Heart right ventricle (tissue), 16 donors: ENCODE results near the gene ERRFI1. TPM values are rescaled to one million over a fixed set of nuclear protein-coding genes. Genes with fewer than 3 reads are reported as not detected.

Experiments
- ATAC-seq, 8 donors: fragments of 200-7000 bp; cut with Tn5 transposase; one replicate each; pipeline ENCODE4 v1.9.1; 2020; ENCODE audit warnings: mild to moderate bottlenecking in 8 of 8, moderate library complexity in 8 of 8, moderate number of reproducible peaks in 1 of 8
- DNase-seq, 2 donors: peaks; one replicate each; pipeline ENCODE4 v3.0.0-alpha.2; 2020
- H3K27ac ChIP-seq, 10 donors: fragments of 200-600 bp; sonication (generic) in 2 of 10; one replicate each; pipeline versions ENCODE4 v1.5.0 to v1.8.0; 2020 to 2022; ENCODE audit warnings: mild to moderate bottlenecking in 3 of 10
- H3K27me3 ChIP-seq, 7 donors: fragments of 200-600 bp; one replicate each; pipeline ENCODE4 v1.8.0; 2021 to 2022; ENCODE audit warnings: mild to moderate bottlenecking in 2 of 7
- H3K36me3 ChIP-seq, 9 donors: fragments of 200-600 bp; sonication (generic) in 1 of 9; one replicate each; pipeline versions ENCODE4 v1.5.0 to v1.8.0; 2020 to 2022; ENCODE audit warnings: mild to moderate bottlenecking in 2 of 9
- H3K4me1 ChIP-seq, 9 donors: fragments of 200-600 bp; sonication (generic) in 1 of 9; one replicate each; pipeline versions ENCODE4 v1.5.0 to v1.8.0; 2020 to 2022; ENCODE audit warnings: mild to moderate bottlenecking in 4 of 9
- H3K4me3 ChIP-seq, 10 donors: fragments of 200-600 bp; sonication (generic) in 2 of 10; one replicate each; pipeline versions ENCODE4 v1.5.0 to v1.8.0; 2020 to 2022; ENCODE audit warnings: mild to moderate bottlenecking in 7 of 10, moderate library complexity in 2 of 10
- H3K9me3 ChIP-seq, 11 donors: fragments of 200-600 bp in 10 of 11; sonication (generic) in 2 of 11; one replicate each; pipeline versions ENCODE4 v1.5.0 to v1.8.0; 2013 to 2022; ENCODE audit warnings: mild to moderate bottlenecking in 2 of 11, control low read depth in 1 of 11, moderate library complexity in 1 of 11
- CTCF ChIP-seq, 9 donors: fragments of 200-600 bp; sonication (generic) in 2 of 9; IDR thresholded peaks; one replicate each; pipeline versions ENCODE4 v1.5.0 to v1.8.0; 2021 to 2022; ENCODE audit warnings: antibody characterized with exemption in 9 of 9, mild to moderate bottlenecking in 5 of 9, moderate library complexity in 1 of 9
- WGBS, 2 donors: extraction: QIAGEN DNeasy Blood & Tissue Kit; methylation state at CpG; one replicate each; pipeline ENCODE4 v1.1.7; 2013; ENCODE audit warnings: inconsistent platforms in 1 of 2; 5-methylcytosine and 5-hydroxymethylcytosine counted together
- intact Hi-C, 10 donors: fragments of 100-400 bp; cut with DNase I; formaldehyde crosslinking; loops; one replicate each; pipeline versions ENCODE4 v1.11.1 to v1.14.2; 2022
- polyA plus RNA-seq, 2 donors: library from polyadenylated mRNA; stranded (reverse); fragments of 200-250 nt; gene quantifications; one replicate each; pipeline ENCODE4 v1.2.3, GENCODE V29; 2013
- total RNA-seq, 10 donors: library from RNA; stranded (reverse); fragmentation: NEBNext Ultra II Directional in 3 of 10; extraction: Animal tissue kit (Norgen Biotek cat#: 25700) in 3 of 10; gene quantifications; one replicate each; pipeline versions ENCODE4 v1.2.1 to v1.2.4, GENCODE V29; 2021 to 2023
- donor health status: Arrhythmogenic right ventricular cardiomyopathy.
- donor health status: ischemic (EF 13 %, LVEDD 7.1; RV severe dilation, severe dysfunction).
- donor health status: healthy with polysubstance abuse.
- donor health status: DM: no; HTN: yes; CAD: no.
- donor health status: DM: no; HTN: no; CAD: no.
- donor health status: ischemic (EF 25% LVEDD 6.9; RV normal size, moderate dysfunction).
- donor health status: ischemic (EF 25% LVEDD 5.7; RV mildly dilated, moderate dysfunction).
- donor health status: healthy.
- donor health status: DM: yes; HTN: yes; CAD: no.
- donor health status: Ischemic cardiomyopathy.
- donor health status: ischemic (EF 35%, LVEDD 5.7; RV mildly dilated, moderate dysfunction).
- donor health status: nonischemic (EF 11% LVEDD 7.7; RV severe dilation, severe dysfunction).
- donor health status: DM: yes; HTN: yes; CAD: no.
- donor health status: PGD.
- donor health status: ischemic (EF 29% LVEDD 5.4; RV normal size, mild dysfunction).
- donor health status: nonischemic (EF 23%, LVEDD 6.1; RV moderate dilation, normal function).

Gene ERRFI1
- total and polyA plus RNA-seq, 12 donors = 5.8 to 17.5 (median 10.0) TPM

- Histone ChIP-seq H3K4me1 (no peaks in the 10 kb centered on the region), H3K36me3 (no peaks in the 10 kb centered on the region), H3K9me3 (no peaks in the 10 kb centered on the region), H3K4me3 (no peak overlapping the region), H3K27me3 (no peaks in the 10 kb centered on the region), H3K27ac (no peak overlapping the region)
- 90 to 91% methylated on average over 19 of the region's 19 CpGs for WGBS, 2 donors
- no peak for TF ChIP-seq CTCF (IDR thresholded peaks at IDR 0.05)
- intact Hi-C loops = no loop called here
- no peak for DNase-seq
- ATAC-seq = no peak
Observed at GRCh38 chr1:7993593-7994479, 32.3 kb downstream of the ERRFI1 start.

- WGBS, 2 donors = 95 to 96% methylated on average over 4 of the region's 4 CpGs
- no peak for DNase-seq
- Histone ChIP-seq H3K4me3 (no peak overlapping the region), H3K36me3 (peaks cover 0 to 4% (median 0%) of the 10 kb centered on the region in 9 donors), H3K4me1 (no peaks in the 10 kb centered on the region), H3K27ac (no peak overlapping the region), H3K27me3 (no peaks in the 10 kb centered on the region), H3K9me3 (no peaks in the 10 kb centered on the region)
- intact Hi-C loops = no loop called here
- no peak for TF ChIP-seq CTCF (IDR thresholded peaks at IDR 0.05)
- ATAC-seq = no peak
Observed at GRCh38 chr1:7992885-7993284, 33.2 kb downstream of the ERRFI1 start.

DNA sequence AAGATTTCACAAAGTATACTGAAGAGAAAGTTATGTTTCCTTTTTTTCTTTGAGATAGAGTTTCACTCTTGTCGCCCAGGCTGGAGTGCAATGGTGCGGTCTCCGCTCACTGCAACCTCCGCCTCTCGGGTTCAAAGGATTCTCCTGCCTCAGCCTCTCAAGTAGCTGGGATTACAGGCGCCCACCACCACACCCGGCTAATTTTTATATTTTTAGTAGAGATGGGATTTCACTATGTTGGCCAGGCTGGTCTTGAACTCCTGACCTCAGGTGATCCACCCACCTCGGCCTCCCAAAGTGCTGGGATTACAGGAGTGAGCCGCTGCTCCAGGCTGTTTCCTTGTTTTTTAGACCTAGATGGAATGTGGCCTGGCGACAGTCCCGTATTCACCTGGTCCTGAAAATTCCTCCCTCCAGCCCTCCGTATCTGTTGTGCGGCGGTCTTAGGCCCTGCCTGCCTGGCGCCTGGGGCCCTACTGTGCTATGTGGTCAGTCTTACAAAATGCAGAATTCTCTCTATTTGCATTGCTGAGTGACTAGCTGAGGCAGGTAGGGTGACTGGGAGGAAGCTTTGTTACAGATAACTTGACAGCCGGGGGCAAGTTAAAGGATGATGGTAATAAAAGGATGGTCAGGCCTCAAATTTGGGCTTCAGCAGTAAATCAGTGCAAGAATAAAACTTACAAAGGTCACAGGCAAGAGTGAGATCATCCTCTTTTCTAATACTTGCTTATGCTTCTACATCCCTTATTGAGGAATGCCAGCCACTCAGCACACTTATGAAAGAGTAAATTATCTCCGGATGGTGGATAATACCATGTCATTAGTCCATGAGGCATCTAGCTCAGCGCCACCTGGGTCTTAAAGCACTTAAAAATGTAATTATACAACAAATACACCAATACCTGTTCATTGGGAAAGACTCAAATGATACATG is 34.3 kb downstream of the ERRFI1 start:
- H3K27ac ChIP-seq = no peak overlapping the region
- no peaks in the 10 kb centered on the region for H3K4me1 ChIP-seq
- ATAC-seq (no peak), DNase-seq (no peak)
- no peaks in the 10 kb centered on the region for H3K9me3 ChIP-seq
- no peaks in the 10 kb centered on the region for H3K27me3 ChIP-seq
- no peak overlapping the region for H3K4me3 ChIP-seq
- TF ChIP-seq CTCF (IDR thresholded peaks at IDR 0.05) = no peak
- intact Hi-C loops = no loop called here
- H3K36me3 ChIP-seq = peaks cover 0 to 13% (median 0%) of the 10 kb centered on the region in 9 donors
- 91 to 93% methylated on average over 18 of the region's 18 CpGs for WGBS, 2 donors

GRCh38 chr1:7989762-7990428 is 36.2 kb downstream of the ERRFI1 start:
- Histone ChIP-seq H3K4me1 (peaks cover 0 to 8% (median 0%) of the 10 kb centered on the region in 9 donors), H3K27ac (no peak overlapping the region), H3K27me3 (no peaks in the 10 kb centered on the region), H3K4me3 (no peak overlapping the region), H3K9me3 (no peaks in the 10 kb centered on the region), H3K36me3 (peaks cover 0 to 32% (median 13%) of the 10 kb centered on the region in 9 donors)
- 53 to 60% methylated on average over 2 of the region's 2 CpGs for whole genome bisulfite sequencing, 2 donors
- intact Hi-C loops = loop anchor here in 3 of 10 donors (10.0 kb wide), 3 partner anchors 325 to 855 kb away; partner anchors contain the start of gene SLC45A1 (in 2 of the 3)
- peak in 3 of 8 donors; percentile 22 to 64 (median 46) for ATAC-seq
- TF ChIP-seq CTCF (IDR thresholded peaks at IDR 0.05) = no peak
- DNase-seq = no peak
